ENCODE measurements around the gene COMMD1. TPM values are rescaled to one million over a fixed set of nuclear protein-coding genes. Genes with fewer than 3 reads are reported as not detected.

COMMD1 gene
- total and polyA plus RNA-seq, 10 donors: 23.9 to 40.1 (median 35.0) TPM

GRCh38 chr2:62034715-62035114 is 129.2 kb downstream of the COMMD1 start:
- Histone ChIP-seq H3K27me3 (replicated peaks in 1 of 7) (no peaks in the 10 kb centered on the region), H3K27ac (no peak overlapping the region), H3K9me3 (no peaks in the 10 kb centered on the region), H3K4me1 (peaks cover 10 to 14% (median 12%) of the 10 kb centered on the region in 6 donors), H3K36me3 (no peaks in the 10 kb centered on the region), H3K4me3 (no peak overlapping the region)
- intact Hi-C loops (cut with DNase I; ENCODE audit: low total_unique reads): no loop called here
- no peak for DNase-seq
- no peak for TF ChIP-seq POLR2AphosphoS5 (IDR thresholded peaks at IDR 0.05)
- no peak for TF ChIP-seq POLR2A (IDR thresholded peaks at IDR 0.05)
- TF ChIP-seq CTCF (IDR thresholded peaks at IDR 0.05 in 8 of 11, conservative IDR thresholded peaks at IDR 0.05 in 3 of 11): no peak

DNA sequence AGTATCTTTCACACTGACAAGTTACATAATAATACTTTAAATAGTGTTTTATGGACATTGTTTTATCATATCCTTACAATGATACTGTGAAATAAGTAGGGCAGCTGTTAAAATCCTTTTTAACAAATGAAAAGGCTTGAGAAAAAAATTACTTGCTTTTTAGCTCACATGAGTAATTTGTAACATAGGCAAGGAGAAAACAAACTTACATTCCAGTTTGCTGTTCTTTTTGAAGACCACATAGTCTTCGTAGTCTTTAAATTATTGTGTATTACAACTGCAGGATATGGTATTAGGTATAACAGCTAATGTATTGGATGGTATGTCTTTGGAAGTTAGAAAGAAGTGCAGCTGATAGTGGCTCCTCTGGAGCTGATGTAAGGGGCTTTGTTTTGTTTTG is 130.8 kb downstream of the COMMD1 start:
- Histone ChIP-seq H3K4me3 (no peak overlapping the region), H3K27me3 (replicated peaks in 1 of 7) (no peaks in the 10 kb centered on the region), H3K4me1 (peaks cover 11 to 29% (median 16%) of the 10 kb centered on the region in 6 donors), H3K36me3 (no peaks in the 10 kb centered on the region), H3K27ac (no peak overlapping the region), H3K9me3 (no peaks in the 10 kb centered on the region)
- intact Hi-C loops (cut with DNase I; ENCODE audit: low total_unique reads): no loop called here
- DNase-seq: no peak
- TF ChIP-seq POLR2AphosphoS5 (IDR thresholded peaks at IDR 0.05): no peak
- TF ChIP-seq POLR2A (IDR thresholded peaks at IDR 0.05): no peak
- no peak for TF ChIP-seq CTCF (IDR thresholded peaks at IDR 0.05 in 8 of 11, conservative IDR thresholded peaks at IDR 0.05 in 3 of 11)
- 88 to 98% (median 95%) methylated on average over 1 of the region's 1 CpG for WGBS, 5 donors

GRCh38 chr2:62036761-62037250 is 131.3 kb downstream of the COMMD1 start:
- no peaks in the 10 kb centered on the region for H3K36me3 ChIP-seq
- TF ChIP-seq POLR2A (IDR thresholded peaks at IDR 0.05): no peak
- TF ChIP-seq CTCF (IDR thresholded peaks at IDR 0.05 in 8 of 11, conservative IDR thresholded peaks at IDR 0.05 in 3 of 11): no peak
- no peak for TF ChIP-seq POLR2AphosphoS5 (IDR thresholded peaks at IDR 0.05)
- 94 to 98% (median 95%) methylated on average over 2 of the region's 2 CpGs for WGBS, 5 donors
- intact Hi-C loops (cut with DNase I; ENCODE audit: low total_unique reads): no loop called here
- H3K9me3 ChIP-seq: peaks cover 0 to under 1% (median 0%) of the 10 kb centered on the region in 8 donors
- H3K4me1 ChIP-seq: peaks cover 11 to 29% (median 16%) of the 10 kb centered on the region in 6 donors
- no peak overlapping the region for H3K4me3 ChIP-seq
- H3K27me3 ChIP-seq (replicated peaks in 1 of 7): no peaks in the 10 kb centered on the region
- DNase-seq: no peak
- no peak overlapping the region for H3K27ac ChIP-seq

DNA sequence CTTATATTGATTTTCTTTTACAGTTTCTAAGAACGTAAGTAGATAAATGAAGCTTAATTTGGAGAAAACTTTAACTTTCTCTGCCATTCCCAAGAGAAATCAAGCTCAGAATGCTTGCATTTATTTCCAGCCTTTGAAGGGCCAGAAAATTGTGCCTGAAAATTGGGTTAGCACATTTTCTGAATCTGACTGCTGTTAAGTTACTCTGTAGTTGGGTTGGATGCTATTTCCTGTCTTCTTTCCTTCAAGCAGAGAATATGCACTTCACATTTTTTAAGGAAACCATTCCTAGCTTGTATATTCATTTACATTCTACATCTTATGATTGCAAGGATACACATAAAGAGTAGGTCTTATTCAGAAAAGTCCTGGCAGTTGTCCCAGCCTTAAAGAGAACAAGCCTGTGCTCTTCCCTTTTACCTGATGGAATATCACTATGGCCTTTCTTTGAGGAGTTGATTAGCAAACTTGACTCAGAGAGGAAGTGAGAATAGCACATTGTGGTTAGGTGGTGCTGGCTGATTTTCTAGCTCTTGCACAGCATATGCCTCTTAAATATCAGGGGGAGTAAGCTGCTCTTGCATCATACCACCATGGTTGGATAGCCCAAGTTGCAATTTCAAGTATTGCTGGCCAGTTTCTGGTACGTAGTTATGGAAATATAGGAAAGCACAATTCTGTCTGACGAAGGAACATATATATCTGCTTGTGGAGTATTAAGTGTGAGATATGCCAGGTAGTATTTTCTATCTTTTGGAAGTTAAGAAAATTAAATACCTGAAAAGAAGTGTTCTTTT is 133.7 kb downstream of the COMMD1 start:
- intact Hi-C loops (cut with DNase I; ENCODE audit: low total_unique reads): no loop called here
- H3K27ac ChIP-seq: peak overlapping the region in 3 of 8 donors; percentile 22 to 42 (median 37)
- no peak for TF ChIP-seq POLR2A (IDR thresholded peaks at IDR 0.05)
- TF ChIP-seq CTCF (IDR thresholded peaks at IDR 0.05 in 8 of 11, conservative IDR thresholded peaks at IDR 0.05 in 3 of 11): no peak
- TF ChIP-seq POLR2AphosphoS5 (IDR thresholded peaks at IDR 0.05): no peak
- H3K27me3 ChIP-seq (replicated peaks in 1 of 7): no peaks in the 10 kb centered on the region
- DNase-seq: no peak
- H3K9me3 ChIP-seq: peaks cover 0 to 10% (median under 1%) of the 10 kb centered on the region in 8 donors
- H3K36me3 ChIP-seq: peaks cover 0 to 6% (median 0%) of the 10 kb centered on the region in 6 donors
- 46 to 54% (median 49%) methylated on average over 3 of the region's 3 CpGs for WGBS, 5 donors
- H3K4me3 ChIP-seq: no peak overlapping the region
- peaks cover 11 to 29% (median 16%) of the 10 kb centered on the region in 6 donors for H3K4me1 ChIP-seq
